ENCODE measurements around the gene CNTNAP4. TPM values are rescaled to one million over a fixed set of nuclear protein-coding genes. Genes with fewer than 3 reads are reported as not detected.

The CNTNAP4 gene
- total RNA-seq, 4 donors from 2014 or later = not detected

DNA sequence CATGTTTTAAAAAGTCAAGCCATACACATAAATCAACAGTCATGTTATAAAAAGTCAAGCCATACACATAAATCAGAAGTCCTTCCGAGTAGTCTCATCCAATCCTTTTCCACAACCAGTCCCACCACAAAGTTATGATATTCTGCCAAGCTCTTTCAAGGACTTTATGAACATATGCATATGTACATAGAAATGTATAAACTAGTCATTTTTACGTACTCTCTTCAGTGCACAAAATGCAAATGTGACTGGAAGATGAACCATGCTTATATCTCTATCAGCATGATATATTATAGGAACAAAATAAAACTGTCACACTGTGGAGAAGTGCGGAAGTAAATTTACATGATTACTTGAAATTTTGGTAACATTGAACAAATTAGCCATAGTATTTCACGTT, 200.9 kb downstream of the CNTNAP4 start:
- TF ChIP-seq POLR2AphosphoS5 (IDR thresholded peaks at IDR 0.05) (no peak), POLR2A (IDR thresholded peaks at IDR 0.05) (no peak)
- H3K4me3 ChIP-seq = no peak overlapping the region
- in situ Hi-C loops (cut with MboI; ENCODE audit: low pct_ligation_motif_present in 1 of 4, low pct_unique_long_range_greater_than_20kb in 1 of 4, low sequenced_read_pairs in 3 of 4) (no loop called here), intact Hi-C loops (cut with DNase I; ENCODE audit: low total_unique reads) (no loop called here)
- H3K4me1 ChIP-seq = no peaks in the 10 kb centered on the region
- no peaks in the 10 kb centered on the region for H3K9me3 ChIP-seq
- DNase-seq = no peak
- 60 to 63% methylated on average over 4 of the region's 4 CpGs for WGBS, 2 donors (ENCODE audit: low coverage in 1 of 2)
- no peaks in the 10 kb centered on the region for H3K27me3 ChIP-seq
- H3K27ac ChIP-seq = no peak overlapping the region
- H3K36me3 ChIP-seq = no peaks in the 10 kb centered on the region

DNA sequence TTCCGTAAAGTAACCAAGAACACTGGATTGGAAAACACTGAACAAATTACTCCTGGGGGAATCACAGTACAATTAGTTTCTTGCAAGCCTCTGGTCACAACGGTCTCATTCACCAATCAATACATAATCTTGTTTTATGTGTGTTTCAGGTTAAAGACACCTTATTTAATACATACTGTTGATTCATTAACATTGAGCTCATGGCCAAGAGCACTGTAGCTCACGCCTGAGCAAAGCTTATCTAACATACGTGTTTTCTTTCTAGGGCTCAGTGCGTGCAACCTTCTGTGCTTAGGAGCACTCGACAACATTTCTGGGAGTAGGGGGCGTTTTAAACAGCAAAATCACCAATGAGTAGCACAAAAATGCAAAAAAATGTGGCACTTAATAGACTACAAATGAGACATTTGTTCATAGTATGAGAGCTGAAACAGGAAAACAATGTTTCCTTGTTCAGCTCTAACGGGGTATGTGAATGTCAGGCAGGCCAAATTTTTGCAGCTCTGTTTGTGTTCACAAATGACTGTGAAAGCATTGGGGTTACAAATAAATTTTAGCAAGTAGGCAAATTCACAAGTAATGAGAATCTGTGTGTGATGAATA, 206.2 kb downstream of the CNTNAP4 start:
- in situ Hi-C loops (cut with MboI; ENCODE audit: low pct_ligation_motif_present in 1 of 4, low pct_unique_long_range_greater_than_20kb in 1 of 4, low sequenced_read_pairs in 3 of 4) (no loop called here), intact Hi-C loops (cut with DNase I; ENCODE audit: low total_unique reads) (no loop called here)
- Histone ChIP-seq H3K27ac (no peak overlapping the region), H3K9me3 (no peaks in the 10 kb centered on the region), H3K36me3 (no peaks in the 10 kb centered on the region), H3K4me1 (no peaks in the 10 kb centered on the region), H3K4me3 (no peak overlapping the region), H3K27me3 (no peaks in the 10 kb centered on the region)
- 67 to 78% methylated on average over 7 to 8 of the region's 8 CpGs for WGBS, 2 donors (ENCODE audit: low coverage in 1 of 2)
- TF ChIP-seq, protein P1, sequence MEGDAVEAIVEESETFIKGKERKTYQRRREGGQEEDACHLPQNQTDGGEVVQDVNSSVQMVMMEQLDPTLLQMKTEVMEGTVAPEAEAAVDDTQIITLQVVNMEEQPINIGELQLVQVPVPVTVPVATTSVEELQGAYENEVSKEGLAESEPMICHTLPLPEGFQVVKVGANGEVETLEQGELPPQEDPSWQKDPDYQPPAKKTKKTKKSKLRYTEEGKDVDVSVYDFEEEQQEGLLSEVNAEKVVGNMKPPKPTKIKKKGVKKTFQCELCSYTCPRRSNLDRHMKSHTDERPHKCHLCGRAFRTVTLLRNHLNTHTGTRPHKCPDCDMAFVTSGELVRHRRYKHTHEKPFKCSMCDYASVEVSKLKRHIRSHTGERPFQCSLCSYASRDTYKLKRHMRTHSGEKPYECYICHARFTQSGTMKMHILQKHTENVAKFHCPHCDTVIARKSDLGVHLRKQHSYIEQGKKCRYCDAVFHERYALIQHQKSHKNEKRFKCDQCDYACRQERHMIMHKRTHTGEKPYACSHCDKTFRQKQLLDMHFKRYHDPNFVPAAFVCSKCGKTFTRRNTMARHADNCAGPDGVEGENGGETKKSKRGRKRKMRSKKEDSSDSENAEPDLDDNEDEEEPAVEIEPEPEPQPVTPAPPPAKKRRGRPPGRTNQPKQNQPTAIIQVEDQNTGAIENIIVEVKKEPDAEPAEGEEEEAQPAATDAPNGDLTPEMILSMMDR (IDR thresholded peaks at IDR 0.05) = no peak
- TF ChIP-seq EP300 (IDR thresholded peaks at IDR 0.05; ENCODE audit: low read depth) (no peak), POLR2AphosphoS5 (IDR thresholded peaks at IDR 0.05) (no peak), POLR2A (IDR thresholded peaks at IDR 0.05) (no peak)
- DNase-seq = no peak

DNA sequence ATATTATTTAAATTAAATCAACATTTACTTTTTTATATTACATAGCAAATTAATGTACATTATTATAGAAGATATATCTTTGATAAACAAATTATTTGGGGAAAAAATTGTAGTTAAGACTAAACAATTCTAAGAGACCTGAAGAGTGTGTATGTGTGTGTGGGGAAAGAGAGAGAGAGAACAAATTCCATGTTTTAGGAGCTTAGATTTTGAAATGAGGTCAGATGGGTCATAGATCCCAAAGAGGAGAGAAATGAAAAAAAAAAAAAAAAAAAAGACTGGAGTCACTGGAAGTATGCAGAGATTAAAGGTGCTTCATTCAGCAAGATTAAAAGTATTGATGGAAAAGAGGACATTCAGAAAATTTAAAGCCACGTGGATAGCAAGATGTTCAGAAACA, 206.8 kb downstream of the CNTNAP4 start:
- H3K27ac ChIP-seq = no peak overlapping the region
- in situ Hi-C loops (cut with MboI; ENCODE audit: low pct_ligation_motif_present in 1 of 4, low pct_unique_long_range_greater_than_20kb in 1 of 4, low sequenced_read_pairs in 3 of 4) = no loop called here
- no peaks in the 10 kb centered on the region for H3K27me3 ChIP-seq
- H3K4me3 ChIP-seq = no peak overlapping the region
- no peak for DNase-seq
- H3K36me3 ChIP-seq = no peaks in the 10 kb centered on the region
- WGBS, 2 donors (ENCODE audit: low coverage in 1 of 2) = 45 to 77% methylated on average over 1 of the region's 1 CpG
- H3K9me3 ChIP-seq = no peaks in the 10 kb centered on the region
- TF ChIP-seq, protein P1 (IDR thresholded peaks at IDR 0.05) = no peak
- TF ChIP-seq EP300 (IDR thresholded peaks at IDR 0.05; ENCODE audit: low read depth) = no peak
- TF ChIP-seq POLR2AphosphoS5 (IDR thresholded peaks at IDR 0.05) = no peak
- TF ChIP-seq POLR2A (IDR thresholded peaks at IDR 0.05) = no peak
- intact Hi-C loops (cut with DNase I; ENCODE audit: low total_unique reads) = no loop called here
- no peaks in the 10 kb centered on the region for H3K4me1 ChIP-seq

DNA sequence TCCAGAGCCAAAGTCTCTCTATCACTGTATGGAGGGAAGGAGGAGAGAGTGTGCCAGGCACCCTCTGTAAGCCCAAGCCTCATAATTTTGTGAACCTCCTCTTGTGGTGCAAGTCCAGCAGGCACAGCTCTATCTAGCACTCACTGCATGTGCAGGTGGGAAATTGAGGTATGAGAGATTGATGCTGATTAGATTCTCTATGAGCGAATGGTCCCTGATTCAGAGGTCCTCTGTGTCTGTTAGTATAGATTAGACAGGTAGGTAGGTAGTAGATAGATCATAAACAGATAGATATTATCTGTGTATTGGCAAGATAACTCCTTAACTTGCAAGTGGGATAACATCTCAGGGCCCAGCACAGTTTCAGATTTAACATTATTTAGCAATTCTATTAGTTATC, 209.5 kb downstream of the CNTNAP4 start:
- H3K36me3 ChIP-seq = no peaks in the 10 kb centered on the region
- H3K4me3 ChIP-seq = no peak overlapping the region
- intact Hi-C loops (cut with DNase I; ENCODE audit: low total_unique reads) = no loop called here
- H3K27ac ChIP-seq = no peak overlapping the region
- no peak for DNase-seq
- WGBS, 2 donors (ENCODE audit: low coverage in 1 of 2) = 83 to 96% methylated on average over 1 of the region's 1 CpG
- in situ Hi-C loops (cut with MboI; ENCODE audit: low pct_ligation_motif_present in 1 of 4, low pct_unique_long_range_greater_than_20kb in 1 of 4, low sequenced_read_pairs in 3 of 4) = no loop called here
- TF ChIP-seq EP300 (IDR thresholded peaks at IDR 0.05; ENCODE audit: low read depth) = no peak
- TF ChIP-seq POLR2A (IDR thresholded peaks at IDR 0.05) = no peak
- no peak for TF ChIP-seq POLR2AphosphoS5 (IDR thresholded peaks at IDR 0.05)
- TF ChIP-seq, protein P1 (IDR thresholded peaks at IDR 0.05) = no peak
- H3K9me3 ChIP-seq = no peaks in the 10 kb centered on the region
- no peaks in the 10 kb centered on the region for H3K4me1 ChIP-seq
- no peaks in the 10 kb centered on the region for H3K27me3 ChIP-seq
